ENCODE results near the gene CARS1. TPM values are rescaled to one million over a fixed set of nuclear protein-coding genes. Genes with fewer than 3 reads are reported as not detected.

CARS1 gene
- total and polyA plus RNA-seq, 2 of the 8 experiments (the other 6 are each of a cell fraction or from before 2014, with no cell fraction given), result 44.1 to 100 TPM

GRCh38 chr11:3042496-3043314, 14.5 kb downstream of the CARS1 start:
- H3K23me2 ChIP-seq (ENCODE audit: low read depth, low read length), result no peaks in the 10 kb centered on the region
- peaks cover 8 to 55% (median 21%) of the 10 kb centered on the region in 4 experiments; a peak in 6 of 8 replicates for H3K36me3 ChIP-seq (ENCODE audit: control insufficient read depth in 2 of 4, insufficient read depth in 4 of 4, low read length in 3 of 4)
- peaks cover 27% of the 10 kb centered on the region for H3K79me1 ChIP-seq (ENCODE audit: low read depth, low read length)
- no peak overlapping the region for H3K23ac ChIP-seq (ENCODE audit: insufficient read length)
- ChIA-PET CTCF (ENCODE audit: partially characterized antibody) (interaction anchor here (1.0 to 20.3 kb wide), 5 partner anchors 9 to 175 kb away, joined by 3 to 434 read pairs (median 4); no protein-coding TSS in a partner anchor), POLR2A (ENCODE audit: partially characterized antibody) (interaction anchor here (0.9 to 1.9 kb wide), 5 partner anchors 8 to 51 kb away, joined by 3 to 8 read pairs (median 3); partner anchors contain the start of genes CARS1 and NAP1L4)
- H4K5ac ChIP-seq (ENCODE audit: insufficient read length, low read depth, low read length), result no peak overlapping the region
- no peak overlapping the region for H3K18ac ChIP-seq (ENCODE audit: extremely low read depth, low read length)
- H3K79me2 ChIP-seq (ENCODE audit: control insufficient read depth in 1 of 2, insufficient read depth in 2 of 2, low read length in 2 of 2), result peaks cover 0 to 57% of the 10 kb centered on the region in 2 experiments; a peak in 2 of 4 replicates
- FAIRE-seq, result no peak
- no peak overlapping the region for H3K9ac ChIP-seq (replicated peaks in 1 of 4; ENCODE audit: extremely low read depth in 1 of 4, low read depth in 3 of 4, low read length in 3 of 4)
- no peaks in the 10 kb centered on the region for H3K27me3 ChIP-seq (replicated peaks in 1 of 4; ENCODE audit: control insufficient read depth in 3 of 4, extremely low read depth in 1 of 4, insufficient read depth in 3 of 4, low read length in 3 of 4)
- H2AK5ac ChIP-seq (ENCODE audit: low read depth, low read length), result no peak overlapping the region
- H3K27ac ChIP-seq (ENCODE audit: low read depth, low read length), result 0 out of 2 replicates have a peak overlapping the region, but pooled peaks have one; percentile 10
- H2BK120ac ChIP-seq (replicated peaks; ENCODE audit: low read depth, low read length), result no peak overlapping the region
- peaks cover 0 to 3% (median 0%) of the 10 kb centered on the region in 4 experiments; a peak in 1 of 7 replicates for H3K4me1 ChIP-seq (replicated peaks in 1 of 4; ENCODE audit: control insufficient read depth in 3 of 4, insufficient read depth in 4 of 4, low read length in 3 of 4)
- H2BK20ac ChIP-seq (ENCODE audit: low read length), result no peak overlapping the region
- no peak overlapping the region for H3K56ac ChIP-seq (replicated peaks; ENCODE audit: insufficient read length, low read depth, low read length)
- no peak overlapping the region for H2AFZ ChIP-seq (ENCODE audit: low read length)
- H2BK12ac ChIP-seq (ENCODE audit: low read depth, low read length), result no peak overlapping the region
- H4K20me1 ChIP-seq (replicated peaks in 1 of 2; ENCODE audit: control insufficient read depth in 1 of 2, insufficient read depth in 2 of 2, low read length in 2 of 2), result peaks cover 26 to 50% of the 10 kb centered on the region in 2 experiments
- no peak overlapping the region for H3K4me3 ChIP-seq (ENCODE audit: extremely low read depth in 1 of 4, insufficient read depth in 2 of 4, low read depth in 3 of 4, low read length in 4 of 4)
- WGBS, 2 experiments (ENCODE audit: extremely low coverage in 1 of 2, insufficient coverage in 1 of 2, insufficient read length in 1 of 2, insufficient replicate concordance in 2 of 2, low coverage in 1 of 2, low lambda C conversion rate in 2 of 2, missing lambda C conversion rate in 1 of 2), result 84% methylated on average over 11 of the region's 11 CpGs; no CpG with 5 or more reads in 1 of the 2 experiments
- H3K4me2 ChIP-seq (ENCODE audit: insufficient read depth in 1 of 2, low read depth in 2 of 2, low read length in 2 of 2), result no peak overlapping the region
- H2BK5ac ChIP-seq (ENCODE audit: low read depth, low read length), result no peak overlapping the region
- no peak overlapping the region for H3K4ac ChIP-seq (replicated peaks; ENCODE audit: insufficient read length, low read depth, low read length)
- H4K8ac ChIP-seq (ENCODE audit: extremely low read depth, insufficient read depth, low read length), result no peak overlapping the region; the same call in 1 of the 2 replicates
- no peak overlapping the region for H3K14ac ChIP-seq (ENCODE audit: insufficient read length)
- H4K91ac ChIP-seq (replicated peaks; ENCODE audit: insufficient read length, low read length), result no peak overlapping the region
- no peaks in the 10 kb centered on the region for H3K9me3 ChIP-seq (ENCODE audit: insufficient read depth in 2 of 2, low read depth in 1 of 2, low read length in 1 of 2)
- DNase-seq (ENCODE audit: low read depth in 1 of 2, low spot score in 2 of 2), result no peak
- H2BK15ac ChIP-seq (ENCODE audit: low read length), result no peak overlapping the region
- TF ChIP-seq BACH1 (IDR thresholded peaks at IDR 0.05; ENCODE audit: low read length), result no peak
- no peak for TF ChIP-seq ASH2L (IDR thresholded peaks at IDR 0.05; ENCODE audit: low read length)
- TF ChIP-seq BRCA1 (IDR thresholded peaks at IDR 0.05; ENCODE audit: low read depth, low read length), result no peak
- no peak for TF ChIP-seq GABPA (IDR thresholded peaks at IDR 0.05; ENCODE audit: borderline replicate concordance, insufficient read depth, low read length)
- TF ChIP-seq TCF12 (IDR thresholded peaks at IDR 0.05; ENCODE audit: low read depth, low read length), result no peak
- TF ChIP-seq CTBP2 (IDR thresholded peaks at IDR 0.05; ENCODE audit: borderline replicate concordance, insufficient read depth, insufficient read length, low read length), result no peak
- no peak for TF ChIP-seq USF2 (IDR thresholded peaks at IDR 0.05; ENCODE audit: low read length)
- TF ChIP-seq CHD2 (IDR thresholded peaks at IDR 0.05; ENCODE audit: low read length), result no peak
- no peak for TF ChIP-seq KDM1A (IDR thresholded peaks at IDR 0.05; ENCODE audit: borderline replicate concordance, low read length)
- TF ChIP-seq HDAC6 (IDR thresholded peaks at IDR 0.05; ENCODE audit: low read depth, low read length), result no peak
- no peak for TF ChIP-seq POLR2AphosphoS5 (IDR thresholded peaks at IDR 0.05; ENCODE audit: low read depth, low read length)
